Measurements from ENCODE around the gene DNAJB11. TPM values are rescaled to one million over a fixed set of nuclear protein-coding genes. Genes with fewer than 3 reads are reported as not detected.
"Not testable (repeated sequence)": the region's sequence is repeated elsewhere in the genome, so short reads cannot be mapped to it uniquely, and the experiment has no call there.

DNAJB11 gene
- 60.4 and 91.1 TPM in 2 replicates for total RNA-seq

GRCh38 chr3:186570096-186570940, at the start of gene DNAJB11:
Gene DNAJB11, plus strand, starts transcription at chr3:186570720. Its CDS starts 178 bp downstream, at chr3:186570898.
- peak; percentile 100 for DNase-seq

DNA sequence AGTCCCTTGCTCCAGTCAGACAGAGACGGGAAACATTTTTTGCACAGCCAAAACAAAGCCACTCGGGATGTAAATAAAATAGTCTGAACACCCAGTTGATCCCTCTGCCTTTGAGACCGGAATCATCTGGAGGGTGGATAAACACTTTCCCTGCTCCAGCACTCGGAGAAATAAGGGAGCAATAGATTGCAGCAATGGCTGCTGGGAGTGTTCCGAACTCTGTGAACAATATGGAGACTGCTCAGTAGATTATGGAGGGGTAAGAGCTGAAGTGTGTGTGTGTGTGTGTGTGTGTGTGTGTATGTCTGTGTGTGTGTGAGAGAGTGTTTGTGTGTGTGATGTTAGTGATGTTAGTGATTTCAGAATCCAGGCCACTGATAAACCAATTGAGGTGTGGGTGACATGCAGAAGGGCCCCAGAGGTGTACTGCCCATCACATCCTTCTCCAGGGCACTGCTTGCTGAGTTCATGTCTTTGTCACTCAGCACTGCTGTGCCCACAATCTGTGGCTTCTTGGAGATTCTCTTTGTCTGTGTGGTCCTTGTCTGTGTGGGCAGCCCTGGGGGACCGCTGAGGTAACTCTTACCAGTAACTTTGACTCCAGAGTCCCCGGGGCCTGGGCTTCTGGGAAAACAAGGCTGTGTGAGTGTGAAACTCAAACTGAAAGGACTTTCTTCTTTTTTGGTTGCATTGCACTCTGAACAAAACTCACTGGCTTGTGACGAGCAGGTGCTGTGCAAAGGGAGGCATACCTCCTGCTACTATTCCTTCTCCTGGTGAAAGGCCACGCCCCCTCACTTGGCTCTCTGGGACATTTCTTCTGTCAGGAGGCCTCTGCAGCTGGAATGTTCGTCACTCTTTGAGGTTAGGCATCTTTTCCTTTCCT, 49.3 kb upstream of the DNAJB11 start:
- DNase-seq, result no peak

GRCh38 chr3:186523022-186523421, 47.5 kb upstream of the DNAJB11 start:
- DNase-seq, result no peak

GRCh38 chr3:186523434-186523833, 47.1 kb upstream of the DNAJB11 start:
- no peak for DNase-seq

DNA sequence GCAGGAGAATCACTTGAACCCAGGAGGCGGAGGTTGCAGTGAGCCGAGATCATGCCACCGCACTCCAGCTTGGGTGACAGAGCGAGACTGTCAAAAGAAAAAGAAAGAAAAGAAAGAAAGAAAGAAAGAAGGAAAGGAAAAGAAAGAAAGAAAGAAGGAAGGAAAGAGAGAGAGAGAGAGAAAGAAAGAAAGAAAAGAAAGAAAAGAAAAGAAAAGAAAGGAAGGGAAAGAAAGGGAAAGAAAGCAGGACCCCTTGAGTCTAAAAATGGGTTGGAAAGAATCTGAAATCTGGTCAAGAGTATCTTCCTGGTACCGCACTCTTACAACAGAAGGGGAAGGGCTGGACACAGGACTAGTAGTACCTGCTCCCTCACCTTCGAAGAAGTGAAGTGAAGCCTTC, 45.9 kb upstream of the DNAJB11 start:
- no peak for DNase-seq

DNA sequence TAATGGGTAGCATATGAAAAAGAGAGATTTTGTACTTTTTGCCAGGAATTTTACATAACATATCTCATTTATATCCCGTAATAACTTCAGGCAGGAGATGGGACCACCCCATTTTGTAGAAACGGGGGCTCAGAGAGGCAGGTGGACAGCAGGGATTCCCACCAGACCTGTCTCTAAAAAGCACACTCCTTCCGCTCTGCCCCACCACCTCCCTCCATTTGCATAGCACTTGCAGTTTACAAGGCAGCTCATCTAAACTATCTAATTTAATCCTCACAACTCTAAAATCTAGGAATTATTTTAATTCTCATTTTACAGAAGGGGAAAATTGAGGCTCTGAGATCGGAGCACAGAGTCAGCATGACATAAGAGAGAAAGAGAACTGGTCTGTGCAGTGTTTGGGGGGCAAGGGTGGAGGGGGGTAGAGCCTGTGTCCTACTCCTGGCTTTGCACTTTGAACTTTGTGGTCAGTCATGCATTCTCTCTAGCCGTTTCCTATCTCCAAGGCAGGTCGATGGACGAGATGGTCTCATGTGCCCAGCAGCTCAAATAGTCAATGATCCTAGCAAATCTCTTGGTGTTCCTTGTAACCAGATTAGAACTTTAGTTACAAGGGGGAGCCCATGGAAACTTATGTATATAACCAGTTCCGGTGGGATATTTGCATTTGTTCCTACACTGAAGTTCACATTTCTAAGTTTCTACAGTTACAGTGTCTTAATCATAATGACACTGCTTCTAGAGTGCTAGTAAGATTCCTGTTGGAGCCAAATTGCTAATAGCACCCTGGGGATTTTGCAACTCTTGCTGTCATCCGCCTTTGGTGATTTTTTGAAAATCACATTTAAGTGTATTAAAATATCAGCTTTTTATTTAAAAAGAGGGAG, 44.9 kb upstream of the DNAJB11 start:
- no peak for DNase-seq

DNA sequence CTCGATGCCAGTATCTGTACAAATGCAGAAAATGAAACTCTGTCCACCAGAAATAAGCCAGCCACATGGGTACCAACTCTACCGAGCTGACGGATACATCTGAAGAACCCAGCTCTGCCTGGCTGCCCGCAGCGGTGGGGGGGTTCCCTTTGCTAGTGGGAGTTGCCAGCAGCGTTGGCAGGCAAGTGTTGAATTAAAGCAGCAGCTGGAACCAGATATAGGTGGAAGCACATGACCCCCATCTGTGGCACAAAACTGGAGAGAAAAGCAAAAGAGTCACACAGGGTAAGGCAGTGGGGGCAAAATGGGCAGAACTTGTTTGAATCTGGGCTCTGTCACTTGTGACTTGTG, 44.3 kb upstream of the DNAJB11 start:
- no peak for DNase-seq

- no peak for DNase-seq
Observed at GRCh38 chr3:186529201-186529999, 41.1 kb upstream of the DNAJB11 start.

DNA sequence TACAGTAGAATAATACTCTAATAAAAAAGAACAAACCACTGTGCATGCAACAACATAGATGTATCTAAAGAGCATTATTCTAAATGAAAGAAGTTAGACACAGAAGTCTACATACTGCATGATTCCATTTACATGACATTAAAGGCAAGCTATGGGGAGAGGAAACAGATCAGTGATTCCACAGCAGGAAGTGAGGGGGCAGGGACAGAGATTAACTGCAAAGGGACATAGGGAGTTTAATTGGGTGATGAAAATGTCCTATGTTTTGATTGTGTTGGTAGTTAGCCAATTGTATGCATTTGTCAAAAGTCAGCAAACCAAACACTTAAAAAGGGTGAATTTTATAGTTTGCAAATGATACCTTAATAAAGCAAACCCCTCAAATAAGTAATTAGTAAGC, 40.1 kb upstream of the DNAJB11 start:
- no peak for DNase-seq

DNA sequence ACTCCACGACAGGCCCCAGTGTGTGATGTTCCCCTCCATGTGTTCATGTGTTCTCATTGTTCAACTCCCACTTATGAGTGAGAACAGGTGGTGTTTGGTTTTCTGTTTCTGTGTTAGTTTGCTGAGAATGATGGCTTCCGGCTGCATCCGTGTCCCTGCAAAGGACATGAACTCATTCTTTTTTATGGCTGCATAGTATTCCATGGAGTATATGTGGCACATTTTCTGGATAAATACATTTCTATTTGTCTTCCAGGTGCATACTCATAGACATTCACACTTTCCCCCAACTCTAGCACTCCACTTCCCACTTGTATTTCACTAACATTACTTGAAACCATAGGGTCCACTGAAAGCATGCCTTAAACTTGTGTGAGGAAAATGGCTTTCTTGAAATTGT, 38.8 kb upstream of the DNAJB11 start:
- DNase-seq, result not testable (repeated sequence)

GRCh38 chr3:186532598-186533072, 37.9 kb upstream of the DNAJB11 start:
- no peak for DNase-seq

GRCh38 chr3:186534113-186534669, 36.3 kb upstream of the DNAJB11 start:
- DNase-seq, result no peak

DNA sequence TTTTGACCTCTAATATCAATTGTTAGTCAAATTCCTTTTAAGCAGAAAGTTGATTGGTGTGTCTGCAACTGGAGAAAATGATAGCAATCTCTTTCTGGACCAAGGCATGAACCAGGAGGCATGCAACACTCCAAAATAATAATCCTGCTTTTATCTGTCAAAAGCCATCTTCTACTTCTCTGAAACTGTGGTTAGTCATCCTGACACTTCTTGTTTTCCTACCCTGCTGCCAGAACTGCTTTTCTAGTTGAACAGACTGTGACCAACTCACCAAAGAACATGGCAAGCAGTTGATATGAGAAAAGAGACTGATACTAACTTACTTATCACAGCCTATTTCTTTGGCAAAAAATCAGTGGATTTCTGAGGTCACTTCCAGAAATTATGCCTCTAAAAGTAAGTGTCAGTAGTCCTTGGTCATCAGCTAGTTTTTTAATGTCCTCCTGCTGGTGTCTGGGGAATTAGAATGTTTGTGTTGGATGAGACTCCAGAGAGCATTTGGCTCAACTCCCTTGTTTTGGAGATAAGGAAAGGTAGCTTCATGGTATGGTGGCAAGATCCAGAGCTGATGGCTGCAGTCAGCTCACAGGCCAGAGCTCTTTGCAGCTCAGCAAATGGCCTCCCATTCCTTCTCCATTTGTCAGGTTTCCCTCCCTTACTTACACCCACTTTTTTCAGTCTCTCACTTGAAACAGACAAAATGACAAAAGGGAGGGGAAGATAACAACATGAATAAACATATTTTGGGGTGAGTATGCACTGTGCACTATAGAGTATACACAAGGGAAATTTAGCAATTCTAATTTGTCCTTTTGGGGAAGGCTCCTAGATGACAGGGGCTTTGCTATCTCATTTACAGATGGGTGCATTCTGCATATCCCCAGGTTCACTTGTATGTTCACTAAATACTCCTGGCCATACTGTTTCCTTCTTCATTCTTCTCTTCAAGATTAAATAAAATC, 33.4 kb upstream of the DNAJB11 start:
- no peak for DNase-seq

- DNase-seq, result no peak
Observed at GRCh38 chr3:186538779-186539178, 31.7 kb upstream of the DNAJB11 start.

DNA sequence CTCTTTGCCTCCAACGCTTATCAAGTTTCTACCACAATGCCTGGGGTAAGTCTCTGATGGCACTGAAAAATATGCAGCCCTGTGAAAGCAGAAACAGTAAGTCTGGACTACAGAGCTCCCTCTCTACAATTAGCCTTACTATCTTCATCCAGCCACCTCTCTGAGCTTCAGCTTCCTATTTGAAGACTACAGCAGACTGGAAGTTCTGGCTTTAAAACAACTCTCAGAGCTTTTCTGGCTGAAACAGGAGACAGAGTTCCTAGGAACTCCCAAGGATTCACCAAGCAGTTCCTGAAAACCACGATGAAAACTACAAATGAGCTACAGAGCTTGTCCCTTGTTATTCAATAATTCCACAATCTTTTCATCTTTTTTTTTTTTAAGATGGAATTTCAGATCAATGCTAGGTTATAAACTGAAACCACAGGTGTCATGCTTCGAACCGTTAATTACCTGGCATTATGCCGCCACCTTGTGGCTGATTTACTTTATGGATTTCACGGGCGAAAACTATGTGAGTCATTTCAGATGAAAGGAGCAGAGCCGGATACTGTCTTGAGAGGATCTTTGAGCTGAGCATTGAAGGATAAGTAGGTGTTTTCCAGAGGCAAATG, 30.2 kb upstream of the DNAJB11 start:
- DNase-seq, result peak; percentile 85

DNA sequence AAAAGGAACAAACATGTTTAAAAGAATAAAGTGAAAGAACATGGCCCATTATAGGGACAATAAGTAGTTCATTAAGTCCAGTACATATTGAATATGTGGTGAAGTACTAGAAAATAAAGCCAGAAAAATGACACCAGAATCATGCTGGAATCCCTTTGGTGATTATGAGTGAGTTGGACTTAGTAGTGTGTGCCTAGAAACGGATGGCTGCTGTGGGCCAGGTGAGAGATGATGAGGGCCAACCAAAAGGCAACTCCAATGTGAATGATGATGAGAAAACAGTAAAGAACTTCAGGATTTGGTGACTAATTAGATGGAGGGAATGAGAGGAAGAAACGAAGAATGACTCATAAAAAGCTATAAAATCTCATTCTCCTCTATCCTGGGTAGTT, 29.7 kb upstream of the DNAJB11 start:
- no peak for DNase-seq

- no peak for DNase-seq
Observed at GRCh38 chr3:186544281-186544680, 26.2 kb upstream of the DNAJB11 start, which contains the start of gene CRYGS. Gene CRYGS, minus strand, starts transcription at chr3:186544380. Its CDS starts 54 bp downstream, at chr3:186544326.

- no peak for DNase-seq
Observed at GRCh38 chr3:186549497-186549896, 21.0 kb upstream of the DNAJB11 start.

GRCh38 chr3:186551387-186551786, 19.1 kb upstream of the DNAJB11 start:
- DNase-seq, result no peak
